HPDE6-E6E7 (cell line): ENCODE data around the gene GTF2A1.
"Not testable (repeated sequence)": the region's sequence is repeated elsewhere in the genome, so short reads cannot be mapped to it uniquely, and the experiment has no call there.

Experiments
- DNase-seq: peaks from one replicate; pipeline ENCODE4 v3.0.0; 2011; ENCODE audit warnings: missing footprints; ENCODE audit errors: extremely low spot score

The GTF2A1 gene

GRCh38 chr14:81233615-81234014 lies 12.9 kb upstream of the GTF2A1 start:
- DNase-seq, result no peak

DNA sequence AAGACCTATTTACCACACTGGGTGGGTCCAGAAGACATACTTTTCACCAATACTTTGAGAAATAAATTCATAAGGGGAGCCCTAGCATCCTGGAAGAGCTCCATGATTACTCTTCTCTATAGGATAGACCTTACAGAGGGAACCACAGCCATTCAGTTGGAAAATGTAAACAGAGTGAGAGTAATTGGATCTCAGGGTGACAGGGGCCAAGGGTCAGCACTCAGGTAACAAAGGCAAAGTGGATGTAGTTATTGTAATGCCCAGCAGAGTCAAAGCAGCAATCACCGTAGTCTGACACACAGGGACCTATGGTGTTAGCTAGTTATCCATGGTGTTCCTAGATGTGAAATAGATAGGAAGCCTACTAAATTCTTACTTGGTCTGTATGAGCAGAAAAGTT lies 10.8 kb upstream of the GTF2A1 start:
- DNase-seq, result no peak

GRCh38 chr14:81224222-81224621 lies 3.5 kb upstream of the GTF2A1 start:
- DNase-seq, result no peak

GRCh38 chr14:81223788-81224187 lies 3.0 kb upstream of the GTF2A1 start:
- DNase-seq, result not testable (repeated sequence)

DNA sequence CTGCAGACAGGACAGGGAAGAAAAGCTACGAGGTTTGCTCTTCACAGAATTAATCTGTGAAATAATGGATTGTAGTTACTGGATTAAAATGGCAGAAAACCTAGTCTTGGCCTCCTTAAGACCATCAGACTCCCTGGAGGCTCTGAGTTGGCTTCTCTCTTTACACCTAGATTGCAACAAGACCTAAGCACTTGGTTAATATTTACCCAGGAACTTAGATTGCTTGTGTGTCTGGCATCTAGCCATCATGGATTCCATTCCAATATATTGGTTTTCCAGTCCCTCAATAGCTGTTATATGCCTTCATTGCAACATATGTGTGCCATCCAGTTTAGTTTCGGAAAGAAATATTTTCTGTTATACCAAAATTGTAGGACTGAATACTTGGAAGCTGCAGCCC lies 1.9 kb upstream of the GTF2A1 start:
- no peak for DNase-seq

DNA sequence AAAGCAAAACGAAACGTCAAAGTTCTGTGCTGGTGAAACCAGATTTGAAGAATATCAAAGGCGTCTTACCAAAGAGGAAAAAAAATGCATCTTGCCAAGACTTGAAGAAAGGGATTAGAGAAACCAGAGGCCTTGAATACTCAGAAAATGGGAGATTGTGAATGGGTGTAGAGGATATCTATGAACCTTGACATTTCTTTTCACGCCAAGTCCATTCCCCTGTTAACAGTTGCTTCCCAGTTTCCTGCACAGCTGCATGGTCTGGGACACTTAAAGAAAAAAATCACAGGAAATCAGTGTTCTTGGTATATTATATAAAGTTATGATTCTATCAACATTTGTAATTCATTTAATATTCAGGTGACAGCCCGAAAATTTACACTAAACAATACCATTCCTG lies 1.4 kb upstream of the GTF2A1 start:
- DNase-seq, result no peak

- DNase-seq, result no peak
Observed at GRCh38 chr14:81221579-81222102, 882 bp upstream of the GTF2A1 start.

- no peak for DNase-seq
Observed at GRCh38 chr14:81220580-81220829, 254 bp downstream of the GTF2A1 start.

DNA sequence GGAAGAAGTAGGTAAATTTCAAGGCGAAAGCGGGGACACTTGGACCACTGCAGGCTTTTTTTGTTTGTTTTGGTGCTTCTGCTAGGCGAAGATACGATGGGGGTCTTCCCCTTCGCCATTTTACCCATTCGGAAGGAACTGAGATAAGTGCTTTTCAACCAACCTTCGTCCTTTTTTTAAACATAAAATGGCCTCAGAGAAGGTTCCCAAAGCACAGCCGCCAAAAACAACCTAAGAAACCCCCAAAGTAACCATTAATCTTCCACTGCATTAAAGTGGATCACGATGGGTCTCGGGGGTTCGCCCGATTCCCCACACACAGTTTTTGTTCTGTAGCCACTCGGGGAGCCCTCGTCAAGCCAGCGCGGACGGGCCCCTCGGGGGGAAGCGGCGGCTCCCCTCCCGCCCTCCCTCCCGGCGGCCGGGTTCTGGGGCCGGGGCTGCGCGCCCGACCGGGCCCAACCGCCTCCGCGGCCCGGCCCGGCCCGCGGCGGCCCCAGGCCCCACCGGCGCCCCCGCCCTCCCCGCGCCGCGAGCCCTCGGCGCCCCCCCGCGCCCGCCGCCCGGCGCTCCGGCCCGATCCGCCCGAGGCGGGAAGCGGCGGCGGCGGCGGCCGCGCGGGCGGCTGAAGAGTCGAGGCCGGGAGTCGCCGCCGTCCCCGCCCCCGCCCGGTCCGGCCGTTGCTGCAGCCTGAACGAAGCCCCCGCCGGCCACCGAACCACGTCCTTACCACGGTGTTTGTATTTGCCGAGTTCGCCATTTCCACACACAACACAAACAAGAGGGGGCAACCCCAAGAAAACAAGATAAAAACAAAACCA lies 790 bp downstream of the GTF2A1 start:
- no peak for DNase-seq

- peak; percentile 92 for DNase-seq
Observed at GRCh38 chr14:81219210-81219758, 1.5 kb downstream of the GTF2A1 start.

DNA sequence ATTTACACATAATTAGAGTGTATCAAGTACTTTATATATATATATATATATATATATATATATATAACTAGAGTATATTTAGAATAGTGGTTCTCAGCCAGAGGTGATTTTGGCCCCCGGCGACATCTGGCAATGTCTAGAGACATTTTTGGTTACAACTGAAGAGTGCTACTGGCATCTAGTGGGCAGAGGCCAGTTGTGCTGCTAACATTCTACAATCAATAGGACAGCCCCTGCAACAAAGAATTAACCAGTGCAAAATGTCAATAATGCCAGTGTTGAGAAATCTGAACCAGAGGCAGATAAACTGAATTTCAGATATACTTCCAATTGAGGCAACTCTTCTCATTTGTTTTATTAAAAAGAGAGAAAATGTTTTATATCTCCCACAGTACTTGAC lies 8.9 kb downstream of the GTF2A1 start:
- DNase-seq, result no peak

DNA sequence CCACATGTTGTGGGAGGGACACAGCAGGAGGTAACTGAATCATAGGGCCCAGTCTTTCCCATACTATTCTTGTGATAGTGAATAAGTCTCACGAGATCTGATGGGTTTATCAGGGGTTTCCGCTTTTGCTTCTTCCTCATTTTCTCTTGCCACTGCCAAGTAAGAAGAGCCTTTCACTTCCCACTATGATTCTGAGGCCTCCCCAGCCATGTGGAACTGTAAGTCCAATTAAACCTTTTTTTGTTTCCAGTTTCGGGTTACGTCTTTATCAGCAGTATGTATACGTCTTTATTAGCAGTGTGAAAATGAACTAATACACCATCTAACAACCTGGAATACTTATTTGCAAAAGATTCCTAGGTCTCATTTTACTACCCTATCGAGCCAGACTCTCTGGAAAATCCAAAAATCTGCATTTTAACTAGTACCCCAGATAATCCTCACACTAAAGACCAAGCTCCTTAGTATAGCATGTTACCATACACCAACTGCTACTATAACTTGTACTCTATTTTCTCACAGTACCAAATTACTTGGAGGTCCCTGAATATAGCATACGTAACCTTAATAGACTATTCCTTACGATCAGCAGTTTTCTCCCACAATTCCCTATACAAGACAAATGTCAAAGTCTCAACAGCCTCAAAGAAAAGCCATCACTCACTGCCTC lies 11.5 kb downstream of the GTF2A1 start:
- no peak for DNase-seq

- no peak for DNase-seq
Observed at GRCh38 chr14:81208489-81208888, 12.3 kb downstream of the GTF2A1 start.

- DNase-seq, result no peak
Observed at GRCh38 chr14:81206115-81206514, 14.6 kb downstream of the GTF2A1 start.

DNA sequence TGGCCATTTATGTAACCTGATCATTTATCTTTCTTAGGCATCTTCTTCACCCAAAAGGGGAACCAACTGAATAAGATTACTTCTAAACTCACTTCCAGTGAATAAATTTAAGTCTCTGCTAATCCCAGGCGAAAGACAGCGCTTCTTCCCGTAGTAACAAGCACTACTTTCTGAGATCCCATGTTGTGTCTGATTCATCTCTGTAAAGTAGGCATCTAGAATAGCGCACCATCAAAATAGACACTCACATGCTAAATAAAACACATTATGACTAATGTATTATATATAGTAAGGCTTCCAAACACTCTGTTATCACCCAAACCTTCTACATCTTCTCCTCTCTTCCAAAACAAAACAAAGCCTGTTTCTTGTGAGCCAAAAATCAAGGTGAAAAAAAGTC lies 15.1 kb downstream of the GTF2A1 start:
- no peak for DNase-seq

DNA sequence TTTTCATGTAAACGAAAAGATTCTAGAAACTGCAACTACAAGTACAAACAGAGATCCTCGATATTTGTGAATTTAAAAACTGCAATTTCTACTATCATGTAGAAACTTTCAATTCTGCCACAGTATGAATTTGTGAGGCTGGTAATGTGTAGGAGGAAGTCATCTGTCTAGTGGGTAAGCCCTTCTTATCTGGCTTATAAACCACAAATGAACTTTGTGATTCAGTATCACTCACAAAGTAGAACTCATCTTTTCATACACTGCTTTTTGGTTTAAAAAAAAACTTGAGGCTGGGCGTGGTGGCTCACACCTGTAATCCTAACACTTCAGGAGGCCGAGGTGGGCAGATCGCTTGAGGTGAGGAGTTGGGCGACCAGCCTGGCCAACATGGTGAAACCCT lies 20.7 kb downstream of the GTF2A1 start:
- no peak for DNase-seq

DNA sequence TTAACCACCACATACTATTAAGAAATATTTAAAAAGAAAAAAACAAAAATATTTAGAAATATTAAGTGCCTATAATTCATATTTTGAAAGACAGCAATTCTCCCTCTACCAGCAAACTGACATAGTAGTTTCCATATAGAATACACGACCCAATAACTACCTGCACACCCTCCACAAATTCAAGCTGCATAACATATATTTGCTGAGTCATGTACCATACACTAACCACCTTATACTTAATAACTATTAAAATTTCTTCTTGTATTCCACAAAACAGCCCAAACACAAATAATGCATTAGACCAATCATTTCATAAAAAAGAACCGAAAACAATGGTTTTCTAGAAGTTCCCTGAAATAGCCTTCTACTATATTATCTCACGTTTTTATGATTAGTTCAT lies 21.7 kb downstream of the GTF2A1 start:
- no peak for DNase-seq

DNA sequence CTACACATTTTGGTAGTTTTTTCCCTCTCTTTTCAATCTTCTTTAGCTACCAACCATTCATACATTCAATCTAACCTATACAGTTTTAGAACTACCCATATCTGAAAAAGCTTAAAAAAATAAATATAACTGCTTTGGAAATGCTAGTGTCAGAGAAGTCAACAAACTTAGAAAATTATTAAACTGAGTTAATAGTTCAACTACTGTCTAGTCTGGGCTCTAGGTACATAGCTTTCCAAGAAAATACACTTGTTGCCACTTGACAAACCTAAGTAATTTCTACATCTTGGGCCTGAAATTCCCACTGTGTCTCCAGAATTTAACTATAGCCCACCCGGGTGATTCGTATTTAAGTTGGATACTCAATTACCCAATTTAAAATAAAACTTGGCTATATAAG lies 22.1 kb downstream of the GTF2A1 start:
- no peak for DNase-seq

GRCh38 chr14:81193924-81194633 lies 26.7 kb downstream of the GTF2A1 start:
- no peak for DNase-seq

DNA sequence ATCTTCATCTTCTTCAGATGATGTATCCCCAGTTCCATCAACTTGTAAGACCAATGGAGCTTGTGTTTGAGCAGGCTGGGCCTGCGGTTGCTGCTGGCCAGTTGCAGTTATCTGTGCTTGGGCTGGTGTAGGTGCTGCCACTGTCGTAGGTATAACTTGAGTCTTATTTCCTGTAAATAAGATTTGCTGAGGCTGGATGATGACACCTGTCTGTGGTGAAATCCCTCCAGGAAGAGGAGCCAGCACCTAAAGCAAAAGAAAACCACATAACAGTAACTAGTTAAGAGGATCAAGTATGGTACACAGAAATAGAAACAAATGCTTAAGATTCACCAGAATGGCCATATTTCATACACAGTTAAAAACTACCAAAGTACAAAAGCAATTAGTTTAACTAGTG lies 28.2 kb downstream of the GTF2A1 start:
- DNase-seq, result no peak

DNA sequence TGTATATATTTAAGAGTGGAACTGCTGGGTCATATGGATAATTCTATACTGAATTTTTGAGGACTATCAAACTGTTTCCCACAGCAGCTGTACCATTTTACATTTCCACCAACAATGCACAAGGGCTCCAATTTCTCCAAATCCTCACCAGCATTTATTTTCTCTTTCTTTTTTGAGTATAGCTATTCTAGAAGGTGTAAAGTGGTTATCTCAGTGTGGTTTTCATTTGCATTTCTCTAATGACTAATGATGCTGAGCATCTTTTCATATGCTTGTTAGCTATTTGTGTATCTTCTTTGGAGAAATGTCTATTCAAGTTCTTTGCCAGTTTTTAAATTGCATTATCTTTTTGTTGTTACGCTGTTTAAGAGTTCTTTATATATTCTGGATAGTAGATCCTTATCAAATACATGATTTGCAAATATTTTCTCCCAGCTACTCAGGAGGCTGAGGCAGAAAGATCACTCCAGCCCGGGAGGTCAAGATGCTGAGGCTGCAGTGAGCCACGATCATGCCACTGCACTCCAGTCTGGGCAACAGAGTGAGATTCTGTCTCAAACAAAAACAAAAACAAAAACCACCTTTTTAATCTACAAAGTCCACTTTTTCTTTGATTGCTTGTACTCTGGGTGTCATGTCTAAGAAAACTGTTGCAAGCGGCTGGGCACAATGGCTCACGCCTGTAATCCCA lies 32.8 kb downstream of the GTF2A1 start:
- DNase-seq, result no peak

DNA sequence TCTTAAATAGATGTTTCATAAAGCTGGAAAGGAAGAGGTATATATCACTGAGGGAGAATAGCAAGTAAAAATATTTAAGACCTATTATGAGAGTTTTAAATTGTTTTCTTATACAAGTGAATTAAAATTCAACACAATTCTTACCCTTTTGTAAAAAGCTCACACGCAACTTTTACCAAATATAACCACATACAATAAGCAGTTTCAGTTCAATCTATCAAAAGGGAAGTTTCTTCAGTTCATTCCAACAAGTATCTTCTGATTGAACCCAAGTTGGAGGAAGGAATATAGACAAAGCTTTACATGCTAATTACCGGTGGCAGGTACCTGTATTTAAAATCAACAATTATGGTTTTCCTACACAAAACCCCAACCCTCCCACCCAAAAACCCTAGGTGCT lies 41.1 kb downstream of the GTF2A1 start:
- no peak for DNase-seq
